ENCODE results near the gene ENPP4. TPM values are rescaled to one million over a fixed set of nuclear protein-coding genes. Genes with fewer than 3 reads are reported as not detected.

The ENPP4 gene
- total and polyA plus RNA-seq, 2 of the 4 experiments (the other 2 are of a cell fraction): under 0.01 to 0.03 TPM

GRCh38 chr6:46136831-46137230 is 7.0 kb downstream of the ENPP4 start:
- H3K14ac ChIP-seq (replicated peaks; ENCODE audit: low read depth, low read length): no peak overlapping the region
- no peak overlapping the region for H3K9ac ChIP-seq (ENCODE audit: low read depth, low read length)
- no peak overlapping the region for H3K18ac ChIP-seq (ENCODE audit: low read depth, low read length)
- H2BK120ac ChIP-seq (ENCODE audit: low read depth, low read length): no peak overlapping the region
- H4K8ac ChIP-seq (ENCODE audit: low read depth in 2 of 2, low read length in 2 of 2): no peak overlapping the region
- H3K56ac ChIP-seq (ENCODE audit: extremely low read depth, insufficient read depth, low read length): no peak overlapping the region
- no peak overlapping the region for H2AK9ac ChIP-seq (replicated peaks; ENCODE audit: low read depth, low read length, poor library complexity)
- H4K5ac ChIP-seq (ENCODE audit: low read depth, low read length): no peak overlapping the region
- no peaks in the 10 kb centered on the region for H3K27me3 ChIP-seq (ENCODE audit: control insufficient read depth, insufficient read depth, low read length)
- no peak overlapping the region for H3K27ac ChIP-seq (ENCODE audit: insufficient read depth, low read length)
- H4K91ac ChIP-seq (ENCODE audit: insufficient read depth, low read depth, low read length): no peak overlapping the region
- DNase-seq (no peak), ATAC-seq (ENCODE audit: low read depth) (no peak)
- no peak overlapping the region for H3K23ac ChIP-seq (ENCODE audit: low read depth, low read length)
- no peak overlapping the region for H3K4me3 ChIP-seq (ENCODE audit: insufficient read depth, low read depth, low read length)
- CTCF ChIA-PET: no interaction called here
- no peak overlapping the region for H2AK5ac ChIP-seq (ENCODE audit: low read depth, low read length)
- no peaks in the 10 kb centered on the region for H4K20me1 ChIP-seq (ENCODE audit: insufficient read depth, low read length)
- no peaks in the 10 kb centered on the region for H3K79me1 ChIP-seq (ENCODE audit: low read depth in 1 of 2, low read length in 2 of 2)
- no CpG with 5 or more reads among the region's 2 CpGs for whole genome bisulfite sequencing, 2 experiments (ENCODE audit: extremely low coverage in 2 of 2, insufficient read length in 1 of 2)
- POLR2A ChIA-PET (ENCODE audit: unreplicated experiment): interaction anchor here (0.6 kb wide), 1 partner anchor 375 kb away, joined by 3 read pairs; no protein-coding TSS in a partner anchor
- dilution Hi-C loops (cut with HindIII; ENCODE audit: low sequenced_read_pairs, unreplicated experiment) (no loop called here), in situ Hi-C loops (cut with MboI; ENCODE audit: low sequenced_read_pairs) (no loop called here), intact Hi-C loops (cut with micrococcal nuclease) (no loop called here)
- H3K9me1 ChIP-seq (ENCODE audit: insufficient read depth, low read length): no peaks in the 10 kb centered on the region
- no peak overlapping the region for H3K4ac ChIP-seq (ENCODE audit: low read depth, low read length)
- H3K9me3 ChIP-seq (ENCODE audit: control insufficient read depth, insufficient read depth, low read length): no peaks in the 10 kb centered on the region
- H3K36me3 ChIP-seq (ENCODE audit: control insufficient read depth, insufficient read depth, low read length): no peaks in the 10 kb centered on the region
- H2BK15ac ChIP-seq (ENCODE audit: low read depth, low read length): no peak overlapping the region
- no TSS peak for BruUV-seq (replicated peaks)
- H2AFZ ChIP-seq (replicated peaks; ENCODE audit: low read length, poor library complexity): no peak overlapping the region
- H3K4me2 ChIP-seq (ENCODE audit: low read depth, low read length): no peak overlapping the region
- no peak overlapping the region for H2BK5ac ChIP-seq (ENCODE audit: low read depth, low read length, poor library complexity, severe bottlenecking)
- TF ChIP-seq CTCF (conservative IDR thresholded peaks at IDR 0.05; ENCODE audit: low read depth, low read length) (no peak), MAZ (IDR thresholded peaks at IDR 0.05; ENCODE audit: borderline replicate concordance, low read depth, low read length) (no peak), BHLHE40 (IDR thresholded peaks at IDR 0.05; ENCODE audit: low read depth, low read length) (no peak), MXI1 (IDR thresholded peaks at IDR 0.05; ENCODE audit: borderline replicate concordance, low read depth, low read length) (no peak), FOS (IDR thresholded peaks at IDR 0.05; ENCODE audit: low read depth, low read length) (no peak)
- no peak overlapping the region for H2BK20ac ChIP-seq (ENCODE audit: low read depth, low read length)
- H3K4me1 ChIP-seq (ENCODE audit: control insufficient read depth, insufficient read depth, low read length): no peaks in the 10 kb centered on the region

Data from IMR-90 (cell line).